GM12872 (cell line): ENCODE measurements around the gene TRIM65.
A peak's percentile ranks its signal among the peaks of the same experiment; 100 is the strongest.

Experiments used
- TF ChIP-seq, protein P1 (sequence below): IDR thresholded peaks from 3 replicates; pipeline ENCODE4 v1.5.1; 2011; ENCODE audit warnings: low read depth, mild to moderate bottlenecking, low read length, moderate library complexity; ENCODE audit not compliant: insufficient read depth

TRIM65 gene

DNA sequence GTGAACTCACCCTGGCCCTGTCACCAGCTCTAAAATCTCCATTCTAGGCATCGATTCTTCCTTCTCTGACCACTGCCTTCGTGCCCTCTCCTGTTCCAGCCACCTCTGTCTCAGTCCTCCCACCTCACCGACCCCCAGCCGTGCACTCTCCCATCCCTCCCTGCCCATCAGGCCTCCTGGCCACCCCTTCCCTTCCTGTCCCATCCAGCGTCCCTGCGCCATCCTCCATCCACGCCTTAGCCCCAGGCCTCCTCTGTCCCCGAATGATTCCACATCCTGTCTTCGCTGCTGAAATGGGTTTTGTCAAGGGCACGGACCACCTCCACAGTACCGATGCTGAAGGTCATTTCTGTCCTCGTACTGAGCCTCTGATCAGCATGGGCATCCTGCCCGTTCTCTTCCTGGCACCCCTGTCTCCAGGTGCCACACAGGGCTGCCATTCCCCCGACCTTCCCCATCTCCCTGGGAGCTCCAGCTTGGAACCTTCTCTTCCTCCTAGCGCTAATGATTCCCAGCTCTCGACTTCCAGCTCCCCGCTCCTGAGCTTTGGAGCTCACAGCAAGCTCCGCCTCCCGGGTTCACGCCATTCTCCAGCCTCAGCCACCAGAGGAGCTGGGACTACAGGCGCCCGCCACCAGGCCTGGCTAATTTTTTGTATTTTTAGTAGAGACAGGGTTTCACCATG, 2.6 kb downstream of the TRIM65 start:
- TF ChIP-seq, protein P1, sequence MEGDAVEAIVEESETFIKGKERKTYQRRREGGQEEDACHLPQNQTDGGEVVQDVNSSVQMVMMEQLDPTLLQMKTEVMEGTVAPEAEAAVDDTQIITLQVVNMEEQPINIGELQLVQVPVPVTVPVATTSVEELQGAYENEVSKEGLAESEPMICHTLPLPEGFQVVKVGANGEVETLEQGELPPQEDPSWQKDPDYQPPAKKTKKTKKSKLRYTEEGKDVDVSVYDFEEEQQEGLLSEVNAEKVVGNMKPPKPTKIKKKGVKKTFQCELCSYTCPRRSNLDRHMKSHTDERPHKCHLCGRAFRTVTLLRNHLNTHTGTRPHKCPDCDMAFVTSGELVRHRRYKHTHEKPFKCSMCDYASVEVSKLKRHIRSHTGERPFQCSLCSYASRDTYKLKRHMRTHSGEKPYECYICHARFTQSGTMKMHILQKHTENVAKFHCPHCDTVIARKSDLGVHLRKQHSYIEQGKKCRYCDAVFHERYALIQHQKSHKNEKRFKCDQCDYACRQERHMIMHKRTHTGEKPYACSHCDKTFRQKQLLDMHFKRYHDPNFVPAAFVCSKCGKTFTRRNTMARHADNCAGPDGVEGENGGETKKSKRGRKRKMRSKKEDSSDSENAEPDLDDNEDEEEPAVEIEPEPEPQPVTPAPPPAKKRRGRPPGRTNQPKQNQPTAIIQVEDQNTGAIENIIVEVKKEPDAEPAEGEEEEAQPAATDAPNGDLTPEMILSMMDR = no peak

DNA sequence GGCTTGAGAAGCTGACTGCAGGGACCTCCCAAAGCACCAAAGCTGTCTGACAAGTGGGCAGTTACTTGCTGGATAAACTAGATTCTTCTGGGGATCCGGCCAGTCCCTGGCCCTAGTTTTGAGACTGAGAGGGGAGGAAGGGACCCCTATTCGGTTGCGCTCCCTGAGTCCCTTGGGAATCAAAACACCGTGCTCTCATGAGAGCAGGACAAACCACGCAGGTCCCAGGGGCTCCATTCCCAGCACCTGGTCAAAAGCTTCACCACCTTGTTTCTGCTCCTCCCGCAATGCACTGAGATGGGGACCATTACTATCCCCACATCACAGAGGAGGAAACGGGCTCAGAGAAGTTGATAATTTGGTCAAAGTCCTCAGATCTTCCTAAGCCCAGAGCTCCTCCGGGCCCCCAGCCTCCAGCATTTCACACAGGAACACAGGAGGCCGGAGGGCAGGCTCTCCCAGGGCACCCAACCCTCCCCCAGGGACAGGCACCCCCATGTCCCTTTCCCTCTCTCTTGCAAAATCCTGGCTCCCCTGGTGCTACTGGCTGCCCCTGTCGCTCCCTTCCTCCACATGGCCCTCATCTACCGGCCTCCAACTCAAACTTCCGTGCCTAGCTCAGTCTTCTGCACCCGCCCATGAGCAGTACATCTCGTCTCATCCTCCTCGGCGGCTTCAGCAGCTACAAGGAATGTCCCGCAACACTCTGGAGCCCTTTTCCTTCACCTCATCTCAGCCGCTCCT, 3.3 kb downstream of the TRIM65 start:
- TF ChIP-seq, protein P1 = no peak

GRCh38 chr17:75892556-75893224, 4.1 kb downstream of the TRIM65 start:
- TF ChIP-seq, protein P1 = no peak

- TF ChIP-seq, protein P1 = no peak
Measured at GRCh38 chr17:75891605-75892555, 4.9 kb downstream of the TRIM65 start.

DNA sequence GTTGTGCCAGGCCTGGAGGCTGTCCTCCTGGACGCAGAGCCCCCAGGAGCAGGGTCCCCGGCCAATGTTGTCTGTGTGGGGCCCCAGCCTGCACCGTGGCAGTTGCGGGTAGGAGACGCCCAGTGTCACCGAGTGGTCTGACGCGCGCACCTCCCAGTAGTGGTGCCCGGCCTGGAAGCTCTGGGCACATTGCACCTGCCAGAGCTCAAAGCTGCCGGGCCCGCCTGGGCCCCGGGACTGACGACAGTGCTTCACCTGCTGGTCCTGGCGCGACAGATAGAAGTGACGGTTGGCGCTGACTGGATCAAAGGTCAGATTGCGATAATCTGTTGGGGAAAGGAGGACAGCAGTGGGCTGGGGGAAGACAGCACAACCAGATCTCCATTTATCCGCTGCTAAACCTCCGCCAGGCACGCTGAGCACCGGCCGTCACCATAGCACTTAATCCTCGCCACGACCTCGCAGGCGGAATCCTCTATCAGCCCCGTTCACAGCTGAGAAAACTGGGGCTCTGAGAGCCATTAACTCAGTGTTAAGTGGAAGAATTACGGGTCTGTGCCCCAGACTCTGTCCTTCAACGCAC, 5.6 kb downstream of the TRIM65 start:
- TF ChIP-seq, protein P1 = no peak

- TF ChIP-seq, protein P1 = 0 out of 3 replicates have a peak, but pooled peaks have one; percentile 4
Measured at GRCh38 chr17:75889454-75889853, 7.3 kb downstream of the TRIM65 start.
